Measurements from ENCODE around the gene GIGYF2.

GIGYF2 gene

GRCh38 chr2:232880764-232881351 lies 183.7 kb downstream of the GIGYF2 start:
- DNase-seq (ENCODE audit: low spot score), result no peak

DNA sequence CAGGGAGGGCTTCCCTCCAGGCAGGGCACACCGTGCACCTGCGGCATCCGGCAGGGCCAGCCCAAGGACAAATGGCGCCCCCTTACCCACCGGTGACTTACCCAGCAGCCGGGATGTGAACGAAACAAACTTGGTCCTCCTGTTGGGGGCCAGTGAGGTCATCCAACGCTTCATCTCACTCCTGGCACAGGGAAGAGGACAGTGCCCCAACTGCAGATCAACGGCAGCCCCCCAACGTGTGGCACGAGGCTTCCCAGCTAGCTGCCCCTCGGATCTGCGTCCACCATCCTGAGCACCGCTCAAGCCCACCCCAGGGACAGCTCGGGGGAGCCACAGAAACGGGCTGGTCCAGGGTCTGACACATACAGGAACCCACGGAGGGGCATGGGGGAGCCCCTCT lies 185.0 kb downstream of the GIGYF2 start:
- DNase-seq (ENCODE audit: low spot score), result no peak

- DNase-seq (ENCODE audit: low spot score), result no peak
These were observed 185.5 kb downstream of the GIGYF2 start for GRCh38 chr2:232882505-232883115.

DNA sequence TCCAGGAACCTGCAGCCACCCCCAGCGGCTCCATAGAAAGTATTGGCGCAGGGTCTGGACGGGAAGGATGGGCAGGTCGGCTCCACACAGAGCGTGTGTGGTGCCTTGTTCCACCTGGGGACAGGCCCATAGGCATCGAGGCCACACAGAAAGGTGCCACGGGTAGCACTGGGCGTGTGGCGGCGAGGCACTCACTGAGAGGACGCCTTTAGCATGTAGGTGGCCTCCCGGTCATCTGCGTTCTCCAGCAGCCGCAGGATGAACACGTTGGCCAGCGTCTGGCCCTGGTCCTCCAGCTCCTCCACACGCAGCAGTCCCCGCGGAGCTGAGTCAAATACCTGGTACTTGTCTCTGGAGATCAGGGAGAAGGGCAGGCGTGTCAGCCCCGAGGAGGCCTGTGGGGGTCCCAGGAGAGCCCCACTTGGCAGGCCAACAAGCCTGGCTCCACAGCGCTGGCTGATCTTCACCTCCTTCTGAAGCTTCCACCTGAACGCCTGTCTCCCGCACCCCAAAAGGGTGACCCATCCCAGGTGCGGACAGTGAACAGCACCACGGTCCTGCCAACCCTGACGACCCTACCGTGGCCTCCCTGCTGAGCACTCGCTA lies 186.1 kb downstream of the GIGYF2 start:
- DNase-seq (ENCODE audit: low spot score), result no peak

DNA sequence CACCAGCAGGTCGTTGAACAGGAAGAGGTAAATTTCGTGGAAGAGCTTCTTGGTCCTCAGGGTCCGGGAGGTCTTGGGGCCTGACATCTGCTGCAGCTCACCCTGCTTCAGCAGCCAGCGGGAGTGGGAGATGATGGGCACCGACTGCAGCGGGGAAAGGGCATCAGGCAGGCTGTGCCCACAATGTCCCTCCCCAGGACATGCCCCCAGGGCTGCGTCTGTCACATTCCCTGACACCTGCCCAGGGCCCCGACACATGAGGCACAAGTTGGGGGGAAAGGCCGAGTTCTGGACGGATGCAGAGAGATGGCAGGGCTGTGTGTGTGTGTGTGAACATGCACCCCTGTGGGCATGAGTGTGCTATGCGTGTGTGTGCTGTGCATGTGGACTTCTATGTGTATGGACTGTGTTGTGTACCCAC lies 186.9 kb downstream of the GIGYF2 start:
- DNase-seq (ENCODE audit: low spot score), result no peak

- DNase-seq (ENCODE audit: low spot score), result no peak
These were observed 187.6 kb downstream of the GIGYF2 start for GRCh38 chr2:232884549-232885263.

DNA sequence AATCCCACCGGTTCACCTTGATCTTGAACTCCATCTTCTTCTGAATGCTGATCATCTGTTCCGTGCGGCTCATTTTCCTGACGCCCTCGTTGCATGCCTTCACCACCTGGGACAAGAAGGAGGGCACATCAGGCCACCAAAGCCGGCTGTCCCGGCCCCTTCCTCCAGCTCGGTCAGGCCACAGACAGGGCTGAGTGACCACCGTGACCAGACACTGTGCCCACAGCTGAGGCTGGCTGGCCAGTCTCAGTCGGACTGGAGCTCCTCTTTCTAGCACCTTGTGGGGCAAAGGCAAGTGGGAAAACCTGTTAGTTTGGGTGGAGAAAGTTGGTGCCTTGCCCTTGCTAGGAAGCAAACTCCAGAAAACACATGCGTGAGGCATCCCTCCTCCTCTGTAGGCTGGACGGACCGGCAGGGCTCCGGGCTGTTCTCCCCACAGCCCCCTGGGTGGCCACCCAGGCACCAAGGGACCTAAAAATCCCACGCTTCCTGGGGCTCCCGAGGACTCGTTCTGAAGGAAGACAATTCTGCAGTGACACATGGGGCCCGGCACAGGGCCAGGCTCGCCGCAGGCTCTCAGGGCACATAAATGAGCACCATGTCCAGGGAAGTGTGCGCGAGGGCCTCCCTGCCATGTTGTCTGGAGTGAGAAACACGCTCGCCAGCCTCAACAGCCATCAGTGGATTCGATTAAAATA lies 188.3 kb downstream of the GIGYF2 start:
- no peak for DNase-seq (ENCODE audit: low spot score)

DNA sequence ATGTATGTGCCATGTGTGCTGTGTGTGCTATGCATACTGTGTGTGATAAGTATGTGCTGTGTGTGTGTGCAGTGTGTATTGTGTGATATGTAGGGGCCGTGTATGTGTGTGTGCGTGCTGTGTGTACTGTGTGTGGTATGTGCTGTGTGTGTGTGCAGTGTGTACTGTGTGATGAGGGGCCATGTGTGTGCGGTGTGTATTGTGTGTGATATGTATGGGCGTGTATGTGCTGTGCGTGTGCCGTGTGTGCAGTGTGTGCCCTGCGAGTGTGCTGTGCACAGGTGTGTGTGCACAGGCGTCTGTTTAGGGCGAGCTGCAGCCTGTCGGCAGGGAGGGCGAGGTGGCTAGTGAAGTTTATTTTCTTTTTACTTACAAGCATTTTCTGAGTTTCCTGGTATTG lies 189.0 kb downstream of the GIGYF2 start:
- no peak for DNase-seq (ENCODE audit: low spot score)

DNA sequence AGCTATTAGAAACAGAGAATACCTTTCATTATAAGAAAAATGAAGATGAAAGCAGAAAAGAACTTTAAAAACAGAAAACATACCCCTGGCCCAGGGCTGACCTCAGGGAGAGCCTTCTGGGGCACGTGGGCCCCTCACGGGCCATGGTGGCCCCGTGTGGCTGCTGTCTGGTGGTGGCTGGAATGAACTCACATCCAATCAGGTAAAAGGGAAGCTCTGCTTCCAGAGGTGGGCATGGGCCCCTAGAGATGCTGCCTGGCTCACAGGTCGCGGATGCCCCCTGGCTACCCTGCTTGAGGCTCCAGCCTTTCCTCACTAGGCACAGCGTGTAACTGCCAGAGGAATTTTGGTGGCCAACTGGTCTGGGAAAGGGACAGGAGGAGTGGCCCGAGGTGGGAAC lies 189.5 kb downstream of the GIGYF2 start:
- DNase-seq (ENCODE audit: low spot score), result no peak

GRCh38 chr2:232887171-232887850 lies 190.2 kb downstream of the GIGYF2 start:
- no peak for DNase-seq (ENCODE audit: low spot score)

DNA sequence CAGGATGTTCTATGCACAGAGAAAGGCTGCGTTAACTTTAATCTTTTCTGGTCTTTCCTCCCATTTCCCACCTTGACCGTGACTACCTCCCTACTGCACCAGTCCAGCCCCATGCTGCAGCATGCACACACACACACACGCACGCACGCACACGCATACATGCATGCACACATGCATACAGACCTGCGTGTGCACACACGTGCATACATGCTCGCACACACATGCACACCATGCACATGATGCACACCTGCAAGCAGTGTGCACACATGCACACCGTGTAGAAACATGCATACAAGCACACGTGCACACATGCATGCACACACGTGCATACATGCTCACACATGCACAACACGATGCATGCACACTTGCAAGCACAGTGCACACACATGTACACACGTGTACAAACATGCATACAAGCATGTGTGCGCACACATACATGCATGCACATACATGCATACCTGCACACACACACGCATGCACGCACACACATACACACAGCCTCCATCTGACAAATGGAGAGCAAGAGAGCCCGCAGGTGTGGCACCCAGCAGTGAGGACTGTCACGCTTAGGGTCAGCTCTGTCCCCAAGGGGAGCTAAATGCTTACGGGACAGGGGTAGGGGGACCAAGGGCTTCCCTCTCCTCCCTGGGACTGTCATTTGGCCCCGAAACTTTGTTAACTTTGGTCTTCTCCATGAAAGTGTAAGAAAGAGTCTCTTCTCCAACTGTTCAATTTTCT lies 191.1 kb downstream of the GIGYF2 start:
- no peak for DNase-seq (ENCODE audit: low spot score)

DNA sequence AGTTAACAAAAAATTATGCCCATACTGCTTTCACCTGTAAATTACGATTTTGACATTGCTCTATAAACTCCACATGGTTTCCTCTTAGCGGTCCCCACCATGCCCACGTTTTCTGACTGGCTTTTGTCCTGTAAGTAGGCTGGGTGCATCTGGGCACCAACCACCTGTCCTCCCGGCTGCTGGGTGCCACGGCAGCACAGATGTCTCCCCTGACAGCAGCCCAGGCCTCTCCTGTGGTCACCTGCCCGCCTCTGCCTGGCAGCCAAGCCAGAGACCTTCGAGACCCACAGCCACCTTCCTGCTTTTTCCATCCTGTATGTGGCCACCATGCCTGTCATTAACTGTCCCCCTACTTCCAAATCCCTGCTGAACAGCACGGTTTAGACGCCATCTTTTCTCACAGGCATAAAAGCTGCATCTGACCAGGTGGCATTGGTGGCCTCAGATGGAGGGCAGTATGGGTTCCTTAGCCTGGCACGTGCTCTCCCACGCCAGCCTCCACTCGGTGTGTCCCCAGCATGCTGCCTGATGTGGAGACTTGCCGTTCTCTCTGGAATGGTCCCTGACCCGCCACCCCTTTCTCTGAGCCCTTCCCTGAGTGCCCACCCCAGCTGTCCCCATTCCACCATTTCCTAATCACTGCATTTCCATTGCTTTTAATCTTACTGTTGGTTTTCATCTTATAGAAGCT lies 191.9 kb downstream of the GIGYF2 start:
- DNase-seq (ENCODE audit: low spot score), result no peak

DNA sequence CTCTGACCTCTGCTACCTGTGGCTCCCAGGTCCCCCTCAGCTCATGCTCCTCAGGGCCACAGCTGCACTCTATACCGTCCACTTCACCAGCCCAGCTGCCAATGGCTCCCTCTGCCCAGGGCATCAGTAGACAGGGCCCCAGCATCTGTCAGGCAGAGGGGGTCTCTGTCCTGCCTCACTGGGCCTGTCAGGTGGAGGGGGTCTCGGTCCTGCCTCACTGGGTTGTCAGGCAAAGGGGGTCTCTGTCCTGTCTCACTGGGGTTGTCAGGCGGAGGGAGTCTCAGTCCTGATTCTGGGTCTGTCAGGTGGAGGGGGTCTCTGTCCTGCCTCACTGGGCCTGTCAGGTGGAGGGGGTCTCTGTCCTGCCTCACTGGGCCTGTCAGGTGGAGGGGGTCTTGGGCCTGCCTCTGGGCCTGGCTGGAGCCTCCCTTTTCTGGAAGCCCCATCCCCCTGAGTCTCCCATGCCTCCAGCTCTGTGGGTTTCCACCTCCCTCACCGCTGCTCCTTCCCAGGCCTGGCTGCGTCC lies 192.8 kb downstream of the GIGYF2 start:
- no peak for DNase-seq (ENCODE audit: low spot score)

DNA sequence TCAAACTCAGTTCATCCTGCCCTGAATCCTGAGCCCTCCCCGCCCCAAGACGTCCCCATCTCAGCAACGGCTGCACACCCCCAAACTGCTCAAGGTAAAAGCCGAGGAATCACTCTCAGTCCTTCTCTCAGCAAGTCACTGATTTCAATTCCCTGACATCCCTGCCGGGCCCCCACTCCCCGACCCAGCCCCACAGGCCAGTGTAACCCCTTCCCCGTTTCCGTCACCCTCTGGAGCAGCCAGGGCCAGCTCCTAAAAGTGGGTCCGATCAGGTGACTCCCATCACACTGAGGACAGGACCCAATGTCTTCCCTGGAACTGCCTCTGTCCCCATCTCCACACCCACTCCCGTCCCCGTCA lies 193.4 kb downstream of the GIGYF2 start:
- no peak for DNase-seq (ENCODE audit: low spot score)

- peak; percentile 85 for DNase-seq (ENCODE audit: low spot score)
These were observed 193.9 kb downstream of the GIGYF2 start for GRCh38 chr2:232890896-232891601.

GRCh38 chr2:232891621-232892071 lies 194.5 kb downstream of the GIGYF2 start:
- DNase-seq (ENCODE audit: low spot score), result no peak

DNA sequence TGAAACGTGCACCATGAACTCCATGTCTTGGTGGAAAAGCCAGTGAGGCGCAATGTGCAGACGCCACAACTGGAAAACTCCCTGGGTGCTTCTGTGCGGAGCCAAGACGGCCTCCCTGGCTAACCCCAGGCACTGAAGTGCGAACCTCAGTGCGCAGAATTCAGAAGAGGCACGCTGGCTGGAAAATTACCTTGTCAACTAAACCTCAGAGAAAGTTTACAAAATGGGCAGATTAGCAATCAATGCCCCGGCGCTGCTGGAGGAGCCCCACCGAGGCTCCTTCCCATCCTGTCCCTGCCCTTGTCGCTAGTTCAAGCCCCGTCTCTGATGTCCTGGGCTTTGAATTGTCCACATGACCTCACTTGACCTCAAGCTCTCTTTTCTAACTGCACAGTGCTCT lies 195.1 kb downstream of the GIGYF2 start:
- DNase-seq (ENCODE audit: low spot score), result no peak

DNA sequence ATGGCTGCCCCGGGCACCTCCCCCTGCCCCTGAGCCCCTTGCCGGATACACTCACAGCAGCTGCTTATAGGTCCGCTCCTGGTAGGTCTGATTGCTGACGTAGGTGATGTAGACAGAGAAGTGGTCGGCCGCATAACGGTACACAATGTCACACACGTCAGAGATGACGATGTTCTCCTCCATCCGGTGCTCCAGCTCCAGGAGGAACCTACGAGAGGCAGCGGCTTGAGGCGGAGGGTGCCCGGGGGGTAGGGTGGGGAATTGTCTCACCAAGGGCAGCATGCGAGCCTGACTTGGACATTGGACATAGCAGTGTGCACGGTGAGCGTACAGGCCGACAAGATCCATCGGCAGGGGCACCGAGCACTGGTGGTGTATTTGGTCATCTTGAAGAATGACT lies 195.7 kb downstream of the GIGYF2 start:
- DNase-seq (ENCODE audit: low spot score), result no peak

- no peak for DNase-seq (ENCODE audit: low spot score)
These were observed 196.7 kb downstream of the GIGYF2 start for GRCh38 chr2:232893834-232894233.

DNA sequence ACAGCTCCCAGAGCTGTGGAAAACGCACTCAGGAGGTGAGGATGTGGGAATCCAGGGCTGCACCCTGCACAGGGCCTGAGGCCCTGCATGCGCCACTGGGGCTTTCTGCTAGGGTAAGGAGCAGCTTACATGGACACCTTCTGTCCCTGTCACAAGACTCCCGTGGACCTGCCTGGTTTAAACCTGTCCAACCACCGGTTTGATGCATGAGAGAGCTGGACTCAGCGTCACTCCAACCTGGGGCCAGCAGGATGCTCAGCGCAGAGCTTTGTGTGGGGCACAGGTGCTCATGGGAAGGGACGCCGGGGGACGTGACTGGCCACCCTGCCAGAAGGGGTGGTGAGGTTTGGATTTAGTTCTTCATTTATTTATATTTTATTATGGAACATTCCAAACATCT lies 197.1 kb downstream of the GIGYF2 start:
- DNase-seq (ENCODE audit: low spot score), result no peak

All from SW480 (cell line).